ENCODE results near the gene TSTD2.

- TF ChIP-seq, protein P1, sequence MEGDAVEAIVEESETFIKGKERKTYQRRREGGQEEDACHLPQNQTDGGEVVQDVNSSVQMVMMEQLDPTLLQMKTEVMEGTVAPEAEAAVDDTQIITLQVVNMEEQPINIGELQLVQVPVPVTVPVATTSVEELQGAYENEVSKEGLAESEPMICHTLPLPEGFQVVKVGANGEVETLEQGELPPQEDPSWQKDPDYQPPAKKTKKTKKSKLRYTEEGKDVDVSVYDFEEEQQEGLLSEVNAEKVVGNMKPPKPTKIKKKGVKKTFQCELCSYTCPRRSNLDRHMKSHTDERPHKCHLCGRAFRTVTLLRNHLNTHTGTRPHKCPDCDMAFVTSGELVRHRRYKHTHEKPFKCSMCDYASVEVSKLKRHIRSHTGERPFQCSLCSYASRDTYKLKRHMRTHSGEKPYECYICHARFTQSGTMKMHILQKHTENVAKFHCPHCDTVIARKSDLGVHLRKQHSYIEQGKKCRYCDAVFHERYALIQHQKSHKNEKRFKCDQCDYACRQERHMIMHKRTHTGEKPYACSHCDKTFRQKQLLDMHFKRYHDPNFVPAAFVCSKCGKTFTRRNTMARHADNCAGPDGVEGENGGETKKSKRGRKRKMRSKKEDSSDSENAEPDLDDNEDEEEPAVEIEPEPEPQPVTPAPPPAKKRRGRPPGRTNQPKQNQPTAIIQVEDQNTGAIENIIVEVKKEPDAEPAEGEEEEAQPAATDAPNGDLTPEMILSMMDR (IDR thresholded peaks at IDR 0.05): no peak
- TF ChIP-seq POLR2A (IDR thresholded peaks at IDR 0.05): no peak
Observed at GRCh38 chr9:97660847-97661246, 27.7 kb upstream of the TSTD2 start.

Measured in adrenal gland (tissue), 5 donors.